MM.1S (cell line): ENCODE results near the gene COL5A1.

Experiments used
- DNase-seq: peaks from one replicate; pipeline ENCODE4 v3.0.0-alpha.2; 2015
- H2AFZ ChIP-seq: fragments of 300-600 bp; sonication (generic); 2 replicates; pipeline ENCODE4 v1.6.0; 2016; ENCODE audit warnings: antibody characterized with exemption, low read length
- H3F3A ChIP-seq: fragments of 300-600 bp; sonication (generic); 2 replicates; pipeline ENCODE4 v1.6.1; 2016; ENCODE audit warnings: mild to moderate bottlenecking, antibody characterized with exemption, low read length, moderate library complexity, mixed read lengths; ENCODE audit not compliant: insufficient read depth
- H3K27ac ChIP-seq: fragments of 300-600 bp; sonication (generic); 2 replicates; pipeline ENCODE4 v1.5.1; 2016; ENCODE audit warnings: mild to moderate bottlenecking, low read length
- H3K27me3 ChIP-seq: fragments of 300-600 bp; sonication (generic); replicated peaks from 2 replicates; pipeline ENCODE4 v1.6.0; 2016; ENCODE audit warnings: low read length; ENCODE audit not compliant: insufficient read depth
- H3K36me3 ChIP-seq: fragments of 300-600 bp; sonication (generic); replicated peaks from 2 replicates; pipeline ENCODE4 v1.6.1; 2016; ENCODE audit warnings: mild to moderate bottlenecking, low read length, mixed read lengths; ENCODE audit not compliant: insufficient read depth
- H3K4me1 ChIP-seq: fragments of 300-600 bp; sonication (generic); 2 replicates; pipeline ENCODE4 v1.6.1; 2016; ENCODE audit warnings: low read length, mixed read lengths
- H3K4me2 ChIP-seq: fragments of 300-600 bp; sonication (generic); 2 replicates; pipeline ENCODE4 v1.6.0; 2016; ENCODE audit warnings: low read depth, low read length
- H3K4me3 ChIP-seq: fragments of 300-600 bp; sonication (generic); 2 replicates; pipeline ENCODE4 v1.5.1; 2016; ENCODE audit warnings: low read length, mixed read lengths
- H3K79me2 ChIP-seq: fragments of 300-600 bp; sonication (generic); 2 replicates; pipeline ENCODE4 v1.6.1; 2016; ENCODE audit warnings: mixed run types, low read length, mixed read lengths
- H3K9ac ChIP-seq: fragments of 300-600 bp; sonication (generic); 2 replicates; pipeline ENCODE4 v1.6.1; 2016; ENCODE audit warnings: low read length, mixed read lengths
- H3K9me2 ChIP-seq: fragments of 300-600 bp; sonication (generic); replicated peaks from 2 replicates; pipeline ENCODE4 v1.6.1; 2016; ENCODE audit warnings: mild to moderate bottlenecking, low read length, mixed read lengths; ENCODE audit not compliant: insufficient read depth
- H3K9me3 ChIP-seq: fragments of 300-600 bp; sonication (generic); replicated peaks from 2 replicates; pipeline ENCODE4 v1.6.1; 2016; ENCODE audit warnings: mild to moderate bottlenecking, low read length, mixed read lengths; ENCODE audit not compliant: insufficient read depth
- H4K20me1 ChIP-seq: fragments of 300-600 bp; sonication (generic); 2 replicates; pipeline ENCODE4 v1.6.1; 2016; ENCODE audit warnings: mild to moderate bottlenecking, low read length, moderate library complexity, mixed read lengths; ENCODE audit not compliant: insufficient read depth
- CTCF ChIP-seq: fragments of 300-600 bp; sonication (generic); IDR thresholded peaks from 2 replicates; pipeline ENCODE4 v1.5.1; 2016; ENCODE audit warnings: antibody characterized with exemption, low read length, mixed read lengths
- EZH2 ChIP-seq: fragments of 300-600 bp; sonication (generic); optimal IDR thresholded peaks from 2 replicates; pipeline ENCODE3; 2017; ENCODE audit warnings: low read depth, mild to moderate bottlenecking, antibody characterized with exemption, low read length, mixed read lengths
- EZH2phosphoT487 ChIP-seq: fragments of 300-600 bp; sonication (generic); IDR thresholded peaks from 2 replicates; pipeline ENCODE4 v1.6.1; 2018; ENCODE audit warnings: antibody characterized with exemption, low read length

The COL5A1 gene

GRCh38 chr9:134812343-134812673 lies 170.7 kb downstream of the COL5A1 start:
- no peak overlapping the region for H2AFZ ChIP-seq
- H3K9ac ChIP-seq: no peak overlapping the region
- TF ChIP-seq CTCF: no peak
- TF ChIP-seq EZH2: no peak
- TF ChIP-seq EZH2phosphoT487: no peak
- H4K20me1 ChIP-seq: no peaks in the 10 kb centered on the region
- H3K4me3 ChIP-seq: no peak overlapping the region
- peaks cover 97% of the 10 kb centered on the region for H3K27me3 ChIP-seq
- H3F3A ChIP-seq: no peaks in the 10 kb centered on the region
- no peaks in the 10 kb centered on the region for H3K9me2 ChIP-seq
- H3K4me1 ChIP-seq: no peaks in the 10 kb centered on the region
- no peaks in the 10 kb centered on the region for H3K9me3 ChIP-seq
- H3K79me2 ChIP-seq: no peaks in the 10 kb centered on the region
- no peaks in the 10 kb centered on the region for H3K36me3 ChIP-seq
- no peak overlapping the region for H3K27ac ChIP-seq
- no peak for DNase-seq
- H3K4me2 ChIP-seq: no peak overlapping the region

DNA sequence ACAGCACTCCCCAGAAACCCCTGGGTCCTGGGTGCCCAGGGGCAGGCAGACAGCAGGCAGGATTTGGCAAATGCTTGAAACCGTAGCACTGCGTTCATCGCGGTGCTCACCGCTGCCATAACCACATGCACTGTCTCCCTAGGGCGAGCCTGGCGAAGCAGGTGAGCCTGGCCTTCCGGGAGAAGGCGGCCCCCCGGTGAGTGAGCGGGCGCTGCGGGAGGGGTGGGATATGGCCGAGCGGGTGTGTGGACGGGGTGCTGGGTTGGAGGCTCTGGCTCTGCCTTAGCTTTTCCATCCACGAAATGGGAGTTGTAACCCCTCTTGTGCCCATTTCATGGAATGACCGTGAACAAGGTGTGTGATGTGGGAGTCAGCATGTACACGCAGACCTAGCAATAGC lies 172.2 kb downstream of the COL5A1 start:
- Histone ChIP-seq H3K36me3 (no peaks in the 10 kb centered on the region), H3K79me2 (no peaks in the 10 kb centered on the region), H4K20me1 (no peaks in the 10 kb centered on the region), H3K9me3 (no peaks in the 10 kb centered on the region), H3K4me2 (no peak overlapping the region), H3F3A (no peaks in the 10 kb centered on the region), H2AFZ (no peak overlapping the region), H3K27me3 (peaks cover 97% of the 10 kb centered on the region), H3K4me3 (no peak overlapping the region), H3K9ac (no peak overlapping the region), H3K4me1 (no peaks in the 10 kb centered on the region), H3K27ac (no peak overlapping the region), H3K9me2 (no peaks in the 10 kb centered on the region)
- DNase-seq: no peak
- TF ChIP-seq CTCF (no peak), EZH2phosphoT487 (no peak), EZH2 (no peak)

GRCh38 chr9:134814598-134815215 lies 173.1 kb downstream of the COL5A1 start:
- no peak for DNase-seq

More at GRCh38 chr9:134814598-134815215, 173.1 kb downstream of the COL5A1 start:
- Histone ChIP-seq H3K36me3 (no peaks in the 10 kb centered on the region), H3K4me3 (no peak overlapping the region), H3K4me1 (no peaks in the 10 kb centered on the region), H3K4me2 (no peak overlapping the region), H2AFZ (no peak overlapping the region), H4K20me1 (no peaks in the 10 kb centered on the region), H3K27ac (no peak overlapping the region), H3K27me3 (peaks cover 97% of the 10 kb centered on the region), H3K9ac (no peak overlapping the region), H3K9me2 (no peaks in the 10 kb centered on the region), H3F3A (no peaks in the 10 kb centered on the region), H3K79me2 (no peaks in the 10 kb centered on the region), H3K9me3 (no peaks in the 10 kb centered on the region)
- TF ChIP-seq EZH2 (no peak), EZH2phosphoT487 (no peak), CTCF (no peak)
